Measurements from ENCODE around the gene NEU1.

DNA sequence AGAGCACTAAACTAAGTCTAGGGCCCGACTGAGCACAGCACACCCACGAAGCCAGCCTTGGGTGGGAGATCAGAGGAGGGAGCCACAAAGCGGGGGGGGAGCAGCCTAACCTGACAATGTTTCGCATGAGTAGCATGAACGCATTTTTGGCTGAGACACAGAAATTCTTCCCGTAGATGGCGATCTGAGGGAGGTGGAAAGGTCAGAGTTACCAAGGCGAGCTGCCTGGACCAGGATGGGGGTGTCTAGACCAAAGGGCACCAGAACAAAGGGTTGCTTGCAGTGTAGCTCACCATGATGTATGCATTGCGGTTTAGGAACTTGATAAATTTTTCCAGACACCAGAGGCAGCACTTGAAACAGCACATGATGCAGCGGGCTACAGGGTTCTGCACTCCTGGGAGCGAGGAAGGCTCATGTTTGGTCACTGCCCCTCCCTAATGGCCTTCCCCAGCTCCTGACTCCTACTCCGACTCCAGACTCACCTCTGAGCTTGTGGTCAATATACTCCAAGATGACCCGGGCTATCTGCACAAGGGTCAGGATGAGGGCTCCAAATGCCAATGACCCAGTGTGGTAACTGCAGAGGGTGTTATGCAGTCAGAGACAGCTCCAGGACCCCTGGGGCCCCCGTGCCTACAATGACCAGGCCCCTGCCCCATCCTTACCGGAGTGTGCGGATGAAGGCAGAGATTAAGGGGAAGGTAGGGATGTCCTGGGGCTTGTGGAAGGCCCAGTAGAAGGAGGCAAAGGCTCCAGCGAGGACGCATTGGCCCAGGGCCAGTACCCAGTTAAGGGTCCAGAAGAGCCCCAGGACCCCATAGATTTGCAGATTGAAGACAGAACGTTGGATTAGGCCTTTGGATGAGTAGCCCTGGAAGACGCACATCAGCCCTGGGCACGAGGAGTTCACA lies 2.8 kb upstream of the NEU1 start:
- TF ChIP-seq POLR2A (IDR thresholded peaks at IDR 0.05; ENCODE audit: low read length) = no peak
- no peak for TF ChIP-seq GATA1 (IDR thresholded peaks at IDR 0.05; ENCODE audit: low read depth, low read length)
